ENCODE results near the gene CBX2.
"Not testable (repeated sequence)": the region's sequence is repeated elsewhere in the genome, so short reads cannot be mapped to it uniquely, and the experiment has no call there.

The CBX2 gene

DNA sequence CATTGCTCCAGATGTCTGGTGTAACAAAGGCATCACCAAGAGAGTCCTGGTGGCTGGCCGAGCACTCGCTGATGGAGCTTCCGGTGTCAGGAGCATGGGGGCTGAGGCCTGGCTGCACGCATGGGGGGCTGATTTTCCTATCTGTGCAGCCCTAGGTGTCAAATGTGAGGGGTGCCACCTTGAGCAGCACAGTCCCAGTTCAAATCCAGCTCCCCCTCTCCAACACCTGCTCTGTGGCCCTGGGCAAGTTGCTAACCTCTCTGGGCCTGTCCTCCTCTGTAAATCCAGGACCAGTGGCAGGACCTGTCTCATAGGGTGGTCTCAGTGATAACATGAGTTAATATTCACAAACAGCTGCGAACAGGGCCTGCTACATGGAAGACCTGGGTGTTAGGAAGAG, 34.3 kb upstream of the CBX2 start:
- no peak for DNase-seq

DNA sequence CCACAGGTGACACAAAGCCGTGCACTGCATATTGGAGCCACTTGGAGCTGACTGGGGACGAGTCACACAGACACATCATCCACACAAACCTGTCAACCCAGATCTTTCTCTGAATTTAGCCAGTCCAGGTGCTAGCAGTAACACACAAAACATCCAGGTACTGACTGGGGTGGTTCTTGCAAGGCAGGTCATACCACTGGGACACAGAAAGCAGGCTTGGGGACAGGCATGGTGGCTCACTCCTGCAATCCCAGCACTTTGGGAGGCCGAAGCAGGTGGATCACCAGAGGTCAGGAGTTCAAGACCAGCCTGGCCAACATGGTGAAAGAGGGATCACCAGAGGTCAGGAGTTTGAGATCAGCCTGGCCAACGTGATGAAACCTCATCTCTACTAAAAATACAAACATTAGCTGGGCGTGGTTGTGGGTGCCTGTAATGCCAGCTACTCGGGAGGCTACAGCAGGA, 32.3 kb upstream of the CBX2 start:
- no peak for DNase-seq

DNA sequence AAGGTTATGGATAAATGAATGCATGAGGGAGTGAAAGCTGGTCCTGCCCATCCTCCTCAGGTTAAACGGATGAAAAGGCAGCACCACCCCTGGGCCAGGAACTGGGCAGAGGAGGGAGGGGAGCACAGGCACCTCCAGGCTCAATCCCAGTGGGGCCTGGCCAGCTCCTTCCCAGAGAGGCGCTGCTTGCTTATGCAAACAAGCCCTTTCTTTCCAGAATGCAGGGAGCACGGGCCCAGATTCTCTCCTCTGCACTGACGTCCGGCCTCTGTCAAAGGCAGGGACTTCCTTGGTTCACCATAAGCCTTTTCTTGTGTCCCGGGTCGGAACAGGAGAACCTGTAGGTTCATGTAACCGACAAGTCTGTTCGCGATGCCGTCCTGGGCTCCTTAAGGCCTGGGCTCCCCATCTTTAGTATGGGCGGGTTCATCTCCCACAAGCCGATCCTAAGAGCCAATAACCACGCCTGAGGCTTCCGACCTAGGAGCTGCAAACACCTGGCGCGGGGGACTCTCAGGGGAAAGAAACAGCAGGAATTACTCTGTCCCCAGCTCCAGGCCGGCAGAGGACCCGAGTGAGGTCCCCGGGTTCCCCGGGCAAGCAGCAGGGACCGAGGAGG, 30.9 kb upstream of the CBX2 start:
- no peak for DNase-seq

DNA sequence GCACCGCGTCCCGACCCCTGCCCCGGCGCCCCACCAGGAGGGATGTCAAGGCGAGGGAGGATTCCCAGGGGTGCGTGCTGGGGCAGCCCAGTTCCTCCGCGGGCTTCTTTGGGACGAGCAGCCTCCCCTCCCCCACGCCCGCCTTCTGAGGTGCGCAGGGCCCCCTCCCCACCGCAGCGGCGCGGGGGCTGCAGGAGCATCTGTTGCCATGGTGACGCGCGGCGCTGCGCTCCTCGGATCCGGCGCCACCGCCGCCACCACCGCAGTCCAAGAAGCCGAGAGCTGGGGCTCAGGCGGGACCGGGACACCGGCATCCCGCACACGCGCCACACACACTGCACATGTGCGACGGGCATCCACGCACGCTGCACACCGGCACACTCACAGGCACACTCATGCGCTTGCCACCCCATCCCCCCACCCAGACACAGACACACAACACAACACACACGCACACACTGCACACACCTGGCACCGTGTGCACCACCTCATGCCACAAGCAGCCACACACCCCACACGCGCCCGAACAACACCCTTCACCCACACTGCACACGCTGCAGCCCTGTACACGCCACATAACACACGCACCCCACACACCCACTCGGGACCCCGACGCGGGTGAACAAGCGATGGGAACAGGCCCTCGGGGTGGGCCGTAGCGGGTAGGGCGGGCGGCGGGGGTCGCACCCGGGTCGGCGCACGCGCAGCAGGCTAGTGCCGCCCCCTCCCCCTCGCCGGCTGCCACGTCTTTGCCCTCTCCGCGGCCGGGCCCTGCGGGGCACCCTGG, 30.2 kb upstream of the CBX2 start:
- no peak for DNase-seq

DNA sequence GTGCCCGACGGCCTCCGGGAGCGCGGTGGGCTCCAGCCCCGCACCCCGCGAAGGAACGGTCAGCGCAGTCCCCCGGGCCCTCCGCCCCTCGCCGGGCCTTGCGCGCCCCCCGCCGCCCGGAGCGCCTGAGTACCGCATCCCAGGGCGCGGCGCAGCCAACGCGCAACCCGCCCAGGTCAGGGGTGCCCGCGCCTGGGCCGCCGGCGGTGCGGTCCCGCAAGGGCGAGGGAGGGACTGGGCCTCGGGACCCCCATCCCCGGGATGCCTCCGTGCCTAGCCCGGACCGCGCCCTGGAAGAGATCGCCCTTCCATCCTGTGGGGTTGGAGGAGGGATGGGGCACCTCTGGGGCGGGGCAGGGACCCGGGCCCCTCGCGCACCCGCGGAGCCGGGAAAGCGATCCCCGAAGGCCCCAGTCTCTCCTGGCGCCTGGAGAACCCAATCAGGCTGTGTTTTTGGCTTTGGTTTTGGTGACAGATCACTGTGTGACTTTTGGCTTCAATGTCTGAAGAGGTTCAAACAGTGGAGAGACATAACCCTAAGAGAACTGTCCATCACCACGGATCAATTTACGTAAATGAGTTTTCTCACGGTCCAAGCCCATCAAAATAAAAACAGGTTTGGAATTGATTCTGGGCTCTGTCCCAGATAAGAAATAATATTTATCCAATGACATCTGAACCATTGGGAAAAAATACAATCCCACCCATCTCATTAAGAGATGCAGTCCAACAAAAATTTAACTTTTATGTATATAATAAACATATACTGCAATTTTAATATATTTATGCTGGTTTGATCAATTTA, 29.5 kb upstream of the CBX2 start:
- no peak for DNase-seq

DNA sequence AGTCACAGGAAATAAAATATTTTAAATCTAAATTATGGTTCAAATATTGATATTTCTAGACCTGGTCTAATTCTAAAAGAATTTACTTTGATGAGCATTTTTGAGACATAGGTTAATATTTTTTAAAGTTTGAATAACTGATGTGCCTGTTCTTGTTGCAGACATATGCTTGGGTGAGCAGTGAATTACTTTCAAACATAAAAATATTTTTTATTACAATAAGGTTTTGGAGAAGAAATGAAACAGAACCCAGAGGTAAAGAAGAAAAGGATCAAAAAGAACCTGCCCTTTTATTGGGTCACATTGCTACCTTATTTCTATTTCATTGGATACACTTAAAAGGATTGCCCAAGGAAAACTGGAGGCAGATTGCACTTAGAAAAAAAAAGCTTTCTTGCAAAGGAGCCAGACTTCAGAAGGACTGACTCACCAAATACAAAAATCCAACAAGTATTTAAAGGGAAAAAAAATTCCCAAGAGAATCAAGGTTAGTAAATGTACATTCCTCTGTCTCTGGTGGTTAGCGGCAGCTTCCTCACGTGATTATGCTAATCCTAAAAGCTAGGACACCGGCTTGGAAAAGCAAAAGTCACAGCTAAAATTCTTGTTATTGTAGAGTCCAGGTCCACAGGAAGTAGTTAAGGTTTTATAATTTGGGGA, 28.7 kb upstream of the CBX2 start:
- no peak for DNase-seq

DNA sequence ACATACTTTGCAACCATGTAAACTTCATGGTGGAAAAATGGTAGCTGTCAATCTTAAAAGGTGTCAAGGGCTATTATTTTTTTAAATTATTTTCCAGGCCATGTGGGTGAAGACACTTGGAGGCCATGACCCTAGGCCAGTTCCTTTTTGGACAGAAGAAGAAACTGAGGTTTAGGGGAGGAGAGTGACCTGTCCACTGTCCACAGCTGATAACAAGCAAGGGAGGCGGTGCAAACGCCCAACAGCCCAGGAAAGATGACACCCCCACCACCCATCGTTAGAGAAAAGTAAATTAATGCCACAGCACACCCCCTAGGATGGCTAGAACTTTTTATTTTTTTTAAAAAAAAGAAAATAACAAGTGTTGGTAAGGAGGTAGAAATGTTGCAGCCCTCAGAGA, 28.0 kb upstream of the CBX2 start:
- DNase-seq, result no peak

DNA sequence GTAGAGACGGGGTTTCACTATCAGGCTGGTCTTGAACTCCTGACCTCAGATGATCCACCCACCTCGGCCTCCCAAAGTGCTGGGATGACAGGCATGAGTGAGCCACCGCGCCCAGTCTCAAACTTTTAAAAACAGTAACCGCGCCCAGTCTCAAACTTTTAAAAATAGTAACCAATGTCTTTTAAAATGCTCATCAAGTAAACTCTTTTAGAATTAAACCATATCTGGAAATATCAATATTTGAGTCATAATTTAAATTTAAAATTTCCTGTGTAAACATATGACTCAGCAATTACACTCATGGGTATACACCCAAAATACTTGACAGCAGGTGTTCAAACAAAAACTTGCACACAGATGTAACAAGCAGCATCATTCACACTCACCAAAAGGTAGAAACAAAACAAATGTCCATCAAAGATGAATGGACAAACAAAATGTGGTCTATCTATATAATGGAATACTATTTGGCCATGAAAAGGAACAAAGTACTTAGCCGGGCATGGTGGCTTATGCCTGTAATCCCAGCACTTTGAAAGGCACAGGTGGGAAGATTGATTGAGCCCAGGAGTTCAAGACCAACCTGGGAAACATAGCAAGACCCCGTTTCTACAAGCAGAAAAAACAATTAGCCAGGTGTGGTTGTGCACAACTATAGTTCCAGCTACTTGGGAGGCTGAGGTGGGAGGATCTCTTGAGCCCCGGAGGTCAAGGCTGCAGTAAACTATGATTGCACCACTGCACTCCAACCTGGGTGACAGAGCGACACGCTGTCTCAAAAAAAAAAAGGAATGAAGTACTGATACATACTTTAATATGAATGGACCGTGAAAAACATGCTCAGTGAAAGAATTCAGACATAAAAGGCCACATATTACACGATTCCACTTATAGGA, 27.1 kb upstream of the CBX2 start:
- DNase-seq, result no peak

DNA sequence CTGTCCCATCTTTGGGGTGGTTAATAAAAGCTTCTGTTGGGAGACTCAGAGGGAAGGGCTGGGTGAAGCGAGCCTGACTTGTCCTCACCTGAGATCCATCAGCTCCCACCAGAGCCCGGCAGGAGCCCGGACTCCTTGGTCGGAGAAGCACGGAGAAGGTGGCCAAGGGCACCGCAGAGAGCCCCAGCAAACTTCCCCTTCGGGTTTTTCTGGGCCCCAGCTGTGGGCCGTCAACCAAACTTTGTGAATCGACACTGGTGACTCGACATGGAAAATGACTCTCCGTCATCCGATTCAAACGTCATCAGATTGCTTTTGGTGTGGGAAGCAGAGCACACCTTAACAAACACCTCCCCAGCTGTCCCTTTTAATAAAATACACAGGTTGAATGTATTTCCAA, 25.8 kb upstream of the CBX2 start:
- DNase-seq, result no peak

DNA sequence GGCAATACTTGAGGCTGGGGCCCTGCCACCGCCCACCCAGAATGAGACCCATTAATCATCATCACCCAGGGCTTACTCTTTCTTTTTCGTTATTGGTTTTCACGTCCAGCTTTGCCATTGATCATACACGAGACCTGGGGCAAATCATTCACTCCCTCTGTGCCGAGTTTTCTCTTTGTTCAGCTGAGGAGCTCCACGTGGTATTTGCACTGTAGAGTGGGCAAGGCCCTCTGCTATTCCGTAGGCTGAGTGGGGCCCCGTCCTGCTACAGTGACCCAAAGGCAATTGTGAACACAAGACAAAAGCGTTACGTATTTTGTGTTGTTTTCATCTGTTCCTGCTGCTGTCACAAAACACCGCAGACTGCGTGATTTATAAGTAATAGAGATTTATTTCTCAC, 23.6 kb upstream of the CBX2 start:
- no peak for DNase-seq

DNA sequence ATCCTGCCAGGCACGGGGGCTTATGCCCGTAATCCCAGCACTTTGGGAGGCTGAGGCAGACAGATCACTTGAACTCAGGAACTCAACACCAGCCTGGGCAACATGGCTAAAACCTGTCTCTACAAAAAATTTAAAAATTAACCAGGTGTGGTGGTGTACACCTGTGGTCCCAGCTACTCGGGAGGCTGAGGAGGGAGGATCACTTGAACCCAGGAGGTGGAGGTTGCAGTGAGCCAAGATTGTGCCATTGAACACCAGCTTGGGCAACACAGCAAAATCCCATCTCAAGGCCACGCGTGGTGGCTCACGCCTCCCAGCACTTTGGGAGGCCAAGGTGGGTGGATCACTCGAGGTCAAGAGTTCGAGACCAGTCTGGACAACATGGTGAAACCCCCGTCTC, 23.0 kb upstream of the CBX2 start:
- DNase-seq, result not testable (repeated sequence)

DNA sequence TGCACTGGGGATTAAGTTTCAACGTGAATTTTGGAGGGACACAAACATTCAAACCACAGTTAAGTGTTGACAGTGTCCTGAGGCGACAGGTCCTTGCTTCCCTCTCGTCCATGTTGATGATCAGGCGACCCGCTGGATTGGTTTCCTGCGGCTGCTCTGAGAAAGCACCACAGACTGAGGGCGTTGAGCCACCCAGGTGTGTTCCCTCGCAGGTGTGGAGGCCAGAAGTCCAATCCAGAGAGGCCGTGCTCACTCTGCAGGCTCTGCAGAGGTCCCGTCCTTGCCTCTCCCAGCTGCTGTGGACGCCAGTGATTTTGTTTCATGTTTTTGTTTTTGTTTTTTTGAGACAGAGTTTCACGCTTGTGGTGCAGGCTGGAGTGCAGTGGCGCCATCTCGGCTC, 22.4 kb upstream of the CBX2 start:
- no peak for DNase-seq

DNA sequence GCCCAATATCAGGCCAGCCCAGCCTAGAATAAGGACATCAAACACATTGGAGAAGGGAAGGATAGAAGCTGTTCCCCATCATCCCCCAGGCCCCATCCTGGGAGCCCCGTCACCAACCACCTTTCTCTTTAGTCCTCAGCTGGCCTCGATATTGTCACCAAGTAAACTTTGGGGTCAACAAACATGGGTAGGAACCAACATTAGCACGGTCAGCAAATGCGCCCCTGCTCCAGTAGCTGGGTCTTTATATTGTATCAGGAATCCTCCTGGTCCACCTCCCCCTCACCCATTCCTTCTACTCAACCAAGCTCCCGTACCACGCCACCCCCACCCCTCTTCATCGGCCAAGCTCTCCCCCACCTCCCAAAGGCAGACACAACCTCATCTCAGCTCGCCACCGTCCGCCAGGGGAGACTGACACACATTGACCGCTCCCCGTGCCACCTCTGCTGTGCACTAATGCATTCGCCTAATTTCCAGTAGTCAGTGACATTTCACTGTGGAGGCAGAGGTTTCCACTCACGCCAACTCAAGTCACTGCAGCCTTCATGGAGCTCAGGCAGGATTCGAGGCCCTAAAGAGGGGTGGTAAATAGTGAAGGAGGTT, 20.7 kb upstream of the CBX2 start:
- DNase-seq, result no peak

DNA sequence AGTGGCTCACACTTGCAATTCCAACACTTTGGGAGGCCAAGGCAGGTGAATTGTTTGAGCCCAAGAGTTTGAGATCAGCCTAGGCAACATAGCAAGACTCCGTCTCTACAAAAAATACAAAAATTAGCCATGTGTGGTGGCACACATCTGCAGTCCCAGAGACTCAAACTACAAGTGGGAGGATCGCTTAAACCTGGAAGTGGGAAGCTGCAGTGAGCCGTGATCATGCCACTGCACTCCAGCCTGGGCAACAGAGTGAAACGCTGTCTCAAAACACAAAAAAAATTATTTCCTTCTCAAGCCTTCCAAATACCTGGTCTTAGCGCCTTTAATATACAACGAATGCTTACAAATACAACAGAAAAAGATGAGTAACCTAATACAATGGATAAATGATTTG, 19.7 kb upstream of the CBX2 start:
- no peak for DNase-seq

DNA sequence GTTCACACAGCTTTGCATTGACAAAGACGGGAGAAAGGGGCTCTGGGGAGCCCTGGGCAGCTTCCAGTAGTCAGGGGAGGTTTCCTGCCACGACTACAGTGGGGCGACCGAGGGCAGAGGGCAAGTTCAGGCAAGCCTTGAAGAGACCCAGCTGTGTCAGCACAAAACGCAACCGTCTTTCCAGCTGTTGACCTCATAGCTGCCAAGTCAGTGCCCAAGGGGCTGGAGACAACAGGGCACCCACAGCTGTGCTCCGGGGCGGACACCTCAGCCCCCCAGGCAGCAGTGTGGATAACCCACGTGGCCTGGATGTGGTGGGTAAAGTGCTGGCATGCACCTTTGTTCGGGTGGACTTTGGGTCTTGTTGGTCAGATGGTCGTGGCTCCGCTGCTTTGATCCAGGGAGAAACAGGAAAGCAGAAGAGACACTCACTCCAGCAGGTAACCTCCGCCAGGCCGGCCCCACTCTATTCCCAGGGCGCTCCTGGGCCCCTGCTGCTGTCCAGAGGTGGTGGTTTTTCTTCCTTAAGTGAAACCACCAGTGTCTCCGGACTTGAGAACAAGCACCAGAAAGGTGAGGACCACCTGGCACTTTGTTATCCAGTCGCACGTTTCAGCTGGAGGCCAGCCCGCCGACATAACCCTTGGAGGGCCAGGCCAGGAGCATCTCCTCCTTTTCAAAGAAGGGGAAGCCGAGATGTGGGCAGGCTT, 17.6 kb upstream of the CBX2 start:
- no peak for DNase-seq

DNA sequence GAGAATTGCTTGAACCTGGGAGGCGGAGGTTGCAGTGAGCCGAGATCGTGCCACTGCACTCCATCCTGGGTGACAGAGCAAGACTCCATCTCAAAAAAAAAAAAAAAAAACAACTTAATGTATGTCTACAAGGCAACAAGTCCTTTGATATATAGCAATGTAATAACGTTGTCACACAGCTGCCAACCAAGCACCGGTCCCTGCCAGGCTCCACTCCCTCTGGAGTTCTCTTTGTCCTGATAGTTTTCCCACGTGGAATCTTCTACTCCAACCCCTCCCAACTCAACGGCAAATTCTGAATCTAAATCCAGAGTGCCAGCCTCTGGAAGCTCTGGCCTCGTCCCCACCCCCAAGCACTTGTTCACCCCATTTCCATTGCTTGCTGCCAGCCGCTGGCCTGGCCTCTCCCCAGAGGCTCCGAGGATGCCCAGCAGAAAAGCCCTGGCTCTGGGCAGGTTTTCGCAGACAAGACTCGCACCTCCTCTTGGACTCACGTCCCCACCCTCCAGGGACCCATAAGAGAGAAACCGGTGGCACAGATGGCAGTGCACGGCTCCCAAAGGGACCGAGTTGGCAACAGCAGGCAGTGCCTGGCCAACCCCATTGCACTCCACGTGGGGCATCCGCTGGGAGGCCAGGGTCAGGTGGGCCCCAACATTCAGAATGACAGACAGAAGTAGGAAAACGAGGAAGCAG, 15.9 kb upstream of the CBX2 start:
- no peak for DNase-seq

DNA sequence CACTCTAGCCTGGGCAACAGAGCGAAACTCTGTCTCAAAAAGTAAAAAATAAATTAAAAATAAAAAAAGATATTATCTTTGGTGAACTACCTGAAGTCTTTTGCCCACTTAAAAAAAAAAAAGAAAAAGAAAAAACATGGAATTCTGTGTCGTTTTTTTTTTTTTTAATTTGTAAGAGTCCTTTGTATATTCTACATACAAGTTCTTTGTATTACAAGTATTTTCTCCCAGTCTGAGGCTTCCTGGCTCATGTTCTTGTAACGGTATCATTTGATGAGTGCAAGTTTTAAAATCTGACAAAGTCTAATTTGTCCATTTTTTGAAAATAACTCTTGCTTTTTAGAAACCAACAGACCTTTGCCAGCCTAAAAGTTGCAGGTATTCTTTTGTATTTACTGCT, 12.2 kb upstream of the CBX2 start:
- DNase-seq, result no peak

DNA sequence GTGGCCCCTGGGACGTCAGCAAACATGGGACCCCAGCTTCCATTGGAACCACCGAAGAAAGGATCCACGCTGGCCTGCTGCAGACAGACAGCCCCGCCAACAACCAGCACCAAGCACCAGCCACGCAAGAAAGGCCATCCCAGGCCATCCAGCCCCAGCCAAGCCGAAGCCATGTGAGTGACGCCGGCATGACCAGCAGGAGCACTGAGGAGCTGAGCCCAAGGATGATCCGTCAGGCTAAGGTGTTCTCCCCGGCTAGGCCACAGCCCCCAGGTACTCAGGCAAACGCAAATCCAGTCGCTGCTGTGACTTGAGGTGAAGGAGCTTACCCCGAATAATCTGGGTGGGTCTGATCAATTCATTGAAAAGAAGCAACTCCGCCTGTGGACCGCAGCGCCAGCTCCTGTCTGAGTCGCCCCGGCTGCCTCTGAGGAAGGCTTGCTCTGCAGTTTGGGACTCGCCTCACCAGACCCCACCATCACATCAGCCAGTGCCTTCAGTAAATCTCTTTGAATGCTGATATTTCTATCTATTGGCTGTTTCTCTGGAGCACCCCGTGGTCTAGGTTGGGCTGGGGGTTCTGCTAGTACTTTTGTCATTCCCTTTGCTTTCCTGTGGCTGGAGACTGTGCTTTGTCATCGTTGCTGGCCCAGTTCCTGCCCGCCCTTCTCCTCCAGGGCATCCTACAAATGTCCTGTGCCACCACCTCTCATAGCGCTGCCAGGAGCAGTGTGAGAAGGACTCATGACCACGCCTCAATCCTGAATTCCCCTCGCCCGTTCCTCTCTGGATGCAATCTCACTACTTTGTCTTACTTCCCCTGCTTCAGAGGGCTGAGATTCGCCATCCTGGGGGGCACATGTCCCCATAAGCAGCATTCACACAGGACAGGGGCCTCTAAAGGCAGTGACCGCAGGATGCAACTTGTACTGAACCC, 8.1 kb upstream of the CBX2 start:
- no peak for DNase-seq

DNA sequence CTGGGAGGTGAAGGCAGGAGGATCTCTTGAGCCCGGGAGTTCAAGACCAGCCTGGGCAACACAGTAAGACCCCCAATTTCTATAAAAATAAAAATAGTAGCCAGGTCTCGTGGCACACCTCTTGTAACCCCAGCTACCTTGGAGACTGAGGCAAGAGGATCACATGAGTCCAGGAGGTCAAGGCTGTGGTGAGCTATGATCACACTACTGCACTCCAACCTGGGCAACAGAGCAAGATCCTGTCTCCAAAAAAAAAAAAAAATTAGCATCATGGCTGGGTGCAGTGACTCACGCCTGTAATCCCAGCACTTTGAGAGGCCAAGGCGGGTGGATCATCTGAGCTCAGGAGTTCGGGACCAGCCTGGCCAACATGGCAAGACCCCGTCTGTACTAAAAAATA, 6.7 kb upstream of the CBX2 start:
- DNase-seq, result no peak

Measured in KG1 (cell line).